ENCODE data around the gene FHIT.

DNA sequence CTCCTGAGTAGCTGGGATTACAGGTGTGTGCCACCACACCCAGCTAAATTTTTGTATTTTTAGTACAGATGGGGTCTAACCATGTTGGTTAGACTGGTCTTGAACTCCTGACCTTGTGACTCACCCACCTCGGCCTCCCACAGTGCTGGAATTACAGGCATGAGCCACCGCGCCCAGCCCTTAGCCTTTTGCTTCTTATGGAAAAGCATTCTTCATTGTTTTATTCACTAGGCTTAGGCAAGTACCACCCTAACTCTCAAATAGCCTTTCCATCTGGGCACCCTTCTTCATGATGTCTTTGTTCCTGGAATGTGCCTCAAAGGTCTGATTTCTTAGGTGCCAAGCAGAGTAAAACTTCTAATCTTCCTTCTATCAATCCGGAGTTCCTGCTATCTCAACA, 641.8 kb downstream of the FHIT start:
- TF ChIP-seq ZNF274 (IDR thresholded peaks at IDR 0.05; ENCODE audit: low read depth, low read length): no peak
- no peak for TF ChIP-seq YY1 (IDR thresholded peaks at IDR 0.05; ENCODE audit: insufficient read depth, insufficient read length)
- no peak for TF ChIP-seq SUZ12 (IDR thresholded peaks at IDR 0.05; ENCODE audit: extremely low read depth, insufficient read depth, insufficient read length)
